ENCODE measurements around the gene PTPRN2.

PTPRN2 gene

GRCh38 chr7:158401295-158401694, 186.3 kb downstream of the PTPRN2 start:
- no peak for DNase-seq (ENCODE audit: low spot score)

GRCh38 chr7:158400601-158401225, 186.9 kb downstream of the PTPRN2 start:
- DNase-seq (ENCODE audit: low spot score) = no peak

DNA sequence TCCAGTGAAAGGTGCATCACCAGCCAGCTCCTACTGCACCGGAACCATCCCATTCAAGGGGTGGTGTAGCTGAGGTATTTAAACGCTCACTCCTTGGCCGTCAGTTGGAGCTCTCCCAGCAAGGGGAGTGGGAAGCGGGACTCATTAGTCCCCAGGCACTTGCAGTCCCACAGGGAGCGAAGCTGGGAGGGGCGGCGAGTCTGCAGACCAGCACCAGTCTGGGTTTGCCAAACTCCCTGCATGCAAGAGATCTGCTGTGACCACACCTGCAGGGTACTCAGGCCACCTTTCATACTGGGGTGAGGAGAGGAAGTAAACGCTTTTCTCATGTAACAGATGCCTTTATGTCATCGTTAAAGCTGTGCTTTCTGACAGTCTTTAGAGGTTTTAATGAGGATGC, 187.9 kb downstream of the PTPRN2 start:
- no peak for DNase-seq (ENCODE audit: low spot score)

GRCh38 chr7:158398750-158399149, 188.9 kb downstream of the PTPRN2 start:
- no peak for DNase-seq (ENCODE audit: low spot score)

DNA sequence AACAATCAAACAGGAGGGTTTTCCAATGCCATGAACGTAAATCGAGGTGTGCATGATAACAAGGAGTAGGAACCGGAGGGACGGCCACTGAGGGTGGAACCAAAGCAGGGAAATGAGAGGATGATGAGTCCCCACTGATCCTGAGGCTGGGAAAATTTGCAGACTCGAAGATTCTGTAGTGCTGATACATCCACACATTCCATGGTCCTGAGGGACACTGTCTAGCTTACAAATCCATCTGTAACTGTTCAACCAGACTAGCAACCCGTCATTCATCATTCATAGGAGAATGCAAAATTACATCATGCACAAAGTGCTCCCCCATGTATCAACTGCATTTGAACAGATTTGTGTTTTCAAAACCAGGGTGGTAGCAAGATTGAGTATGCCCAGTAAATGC, 189.7 kb downstream of the PTPRN2 start:
- no peak for DNase-seq (ENCODE audit: low spot score)

DNA sequence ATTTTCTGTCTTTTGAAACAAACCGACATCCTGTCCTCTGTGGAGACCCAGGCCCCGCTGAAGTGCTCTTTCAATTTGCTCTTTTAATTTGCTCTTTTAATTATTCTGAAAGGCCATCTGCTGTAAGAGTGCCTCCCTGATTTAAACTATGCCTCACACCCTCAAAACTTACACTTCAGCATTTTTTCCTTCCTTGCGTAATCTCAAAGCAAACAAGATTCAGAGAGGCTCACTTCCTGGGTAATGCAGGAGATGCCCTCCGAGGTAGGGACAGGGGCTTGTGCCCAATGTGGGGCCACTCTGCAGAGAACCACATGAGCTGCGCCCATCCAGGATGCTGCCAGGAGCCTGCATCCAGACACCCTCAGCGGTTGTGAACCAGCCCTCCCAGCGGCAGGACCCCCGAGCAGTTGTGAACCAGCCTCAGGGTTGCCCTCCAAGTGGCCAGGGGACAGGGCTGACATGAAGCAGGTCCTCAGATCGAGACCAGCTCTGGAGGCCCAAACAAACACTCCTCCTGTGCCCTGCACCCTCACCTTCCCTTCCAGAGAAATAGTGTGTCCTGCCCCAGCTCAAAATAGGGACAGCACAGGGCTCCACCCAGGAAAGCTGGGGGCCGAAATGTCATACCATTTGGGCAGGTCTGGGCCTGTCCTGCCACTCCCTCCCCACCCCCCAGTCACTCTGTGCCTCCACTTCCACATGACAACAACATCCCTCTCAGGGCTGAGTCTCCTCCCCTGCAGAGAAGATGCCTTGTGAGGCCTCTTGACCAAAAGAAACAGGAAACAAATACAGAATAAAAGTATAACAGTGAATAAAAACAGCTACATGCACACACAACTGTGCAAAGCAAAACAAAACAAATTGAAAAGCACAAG, 190.4 kb downstream of the PTPRN2 start:
- DNase-seq (ENCODE audit: low spot score) = no peak

DNA sequence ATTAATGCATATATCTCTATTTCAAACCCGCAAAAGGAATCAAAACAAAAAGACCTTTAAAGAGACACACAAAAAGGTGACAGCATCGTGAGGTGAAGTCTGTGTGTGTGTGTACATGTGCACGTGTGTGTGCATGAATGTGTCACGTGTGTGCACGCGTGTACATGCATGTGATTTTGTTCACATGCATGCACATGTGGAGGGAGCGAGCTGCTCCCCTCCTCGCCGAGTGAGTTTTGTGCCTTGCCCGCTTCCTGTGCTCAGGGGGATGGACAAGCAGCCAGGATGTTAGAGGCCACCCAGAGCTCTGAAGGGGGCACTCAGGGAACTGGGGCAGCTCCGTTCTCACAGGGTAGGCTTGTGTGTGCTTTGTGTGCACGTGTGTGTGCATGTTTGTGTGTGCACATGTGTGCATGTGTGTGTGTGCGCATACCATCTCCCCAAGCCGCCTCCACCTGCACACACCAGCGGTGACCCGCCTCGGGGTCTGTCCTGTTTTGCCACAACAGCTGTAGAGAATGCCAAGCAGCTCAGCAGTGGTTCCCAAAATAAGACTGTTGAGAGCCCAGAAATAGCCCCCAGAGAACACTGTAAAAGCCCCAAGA, 191.2 kb downstream of the PTPRN2 start:
- DNase-seq (ENCODE audit: low spot score) = no peak

GRCh38 chr7:158395780-158396278, 191.8 kb downstream of the PTPRN2 start:
- DNase-seq (ENCODE audit: low spot score) = no peak

DNA sequence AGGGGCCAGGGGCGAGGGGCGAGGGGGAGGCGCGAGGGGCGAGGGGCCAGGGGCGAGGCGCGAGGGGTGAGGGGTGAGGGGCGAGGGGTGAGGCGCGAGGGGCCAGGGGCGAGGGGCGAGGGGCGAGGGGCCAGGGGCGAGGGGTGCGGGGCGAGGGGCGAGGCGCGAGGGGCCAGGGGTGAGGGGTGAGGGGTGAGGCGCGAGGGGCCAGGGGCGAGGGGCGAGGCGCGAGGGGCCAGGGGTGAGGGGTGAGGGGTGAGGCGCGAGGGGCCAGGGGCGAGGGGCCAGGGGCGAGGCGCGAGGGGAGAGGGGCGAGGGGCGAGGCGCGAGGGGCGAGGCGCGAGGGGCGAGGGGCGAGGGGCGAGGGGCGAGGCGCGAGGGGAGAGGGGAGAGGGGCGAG, 192.3 kb downstream of the PTPRN2 start:
- no peak for DNase-seq (ENCODE audit: low spot score)

- DNase-seq (ENCODE audit: low spot score) = no peak
Observed at GRCh38 chr7:158394936-158395335, 192.7 kb downstream of the PTPRN2 start.

- no peak for DNase-seq (ENCODE audit: low spot score)
Observed at GRCh38 chr7:158393926-158394625, 193.5 kb downstream of the PTPRN2 start.

GRCh38 chr7:158392251-158392650, 195.4 kb downstream of the PTPRN2 start:
- DNase-seq (ENCODE audit: low spot score) = no peak

DNA sequence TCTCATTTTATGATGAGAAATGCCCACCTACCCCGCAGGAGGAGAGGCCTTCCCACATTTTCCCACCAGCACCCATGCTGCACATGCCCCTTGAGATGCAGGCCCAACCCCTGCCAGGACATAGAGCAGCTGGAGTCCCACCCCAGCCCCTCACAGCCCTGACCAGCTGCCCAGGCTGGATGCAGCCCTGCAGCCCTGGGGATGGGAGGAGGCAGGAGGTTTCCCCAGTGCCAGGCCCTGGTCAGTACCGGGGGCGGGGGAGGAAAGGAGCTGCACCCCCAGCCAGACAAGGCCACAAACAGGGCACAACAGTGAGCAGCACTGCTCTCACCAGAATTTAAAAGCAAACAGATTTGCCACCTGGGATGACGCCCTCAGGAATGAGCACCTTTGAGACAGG, 196.1 kb downstream of the PTPRN2 start:
- DNase-seq (ENCODE audit: low spot score) = no peak

DNA sequence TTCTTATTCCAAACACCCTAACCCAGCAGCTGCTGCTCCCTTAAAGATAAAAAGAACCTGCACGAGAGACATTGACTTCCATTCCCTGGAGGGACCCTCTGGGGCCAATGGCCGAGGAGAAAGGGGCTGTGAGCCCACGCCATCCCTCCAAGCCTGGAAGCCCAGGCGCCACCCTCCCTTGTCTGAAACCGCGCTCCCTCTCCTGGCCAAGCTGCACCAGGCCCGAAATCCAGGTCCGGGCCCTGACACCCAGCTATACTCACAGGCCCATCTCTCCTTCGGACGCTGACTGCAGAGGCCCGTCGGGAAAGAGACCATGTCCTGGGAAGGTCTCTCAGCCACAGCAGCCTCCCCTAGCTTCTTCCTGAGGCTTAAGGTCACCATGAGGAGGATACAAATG, 196.5 kb downstream of the PTPRN2 start:
- no peak for DNase-seq (ENCODE audit: low spot score)

DNA sequence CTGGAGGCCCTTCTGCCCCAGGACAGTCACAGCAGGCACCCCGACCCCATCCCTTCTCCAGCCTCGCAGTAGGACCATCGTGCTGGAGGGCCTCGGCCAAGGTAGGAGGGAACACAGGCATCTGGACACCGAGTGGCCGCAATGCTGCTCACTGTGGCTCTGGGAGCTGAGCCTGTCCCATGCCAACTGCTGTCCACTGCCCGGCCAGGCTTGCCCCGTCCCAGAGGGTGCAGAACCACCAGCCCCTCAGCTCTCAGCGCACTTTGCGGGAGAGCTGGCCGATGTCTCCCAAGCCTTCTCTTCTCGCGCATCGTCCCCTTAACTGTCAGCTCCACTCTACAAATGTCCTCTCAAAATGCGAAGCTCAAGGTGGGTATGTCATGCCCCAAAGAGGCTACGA, 197.2 kb downstream of the PTPRN2 start:
- DNase-seq (ENCODE audit: low spot score) = no peak

GRCh38 chr7:158389514-158390425, 197.9 kb downstream of the PTPRN2 start:
- no peak for DNase-seq (ENCODE audit: low spot score)

- no peak for DNase-seq (ENCODE audit: low spot score)
Observed at GRCh38 chr7:158388928-158389327, 198.7 kb downstream of the PTPRN2 start.

DNA sequence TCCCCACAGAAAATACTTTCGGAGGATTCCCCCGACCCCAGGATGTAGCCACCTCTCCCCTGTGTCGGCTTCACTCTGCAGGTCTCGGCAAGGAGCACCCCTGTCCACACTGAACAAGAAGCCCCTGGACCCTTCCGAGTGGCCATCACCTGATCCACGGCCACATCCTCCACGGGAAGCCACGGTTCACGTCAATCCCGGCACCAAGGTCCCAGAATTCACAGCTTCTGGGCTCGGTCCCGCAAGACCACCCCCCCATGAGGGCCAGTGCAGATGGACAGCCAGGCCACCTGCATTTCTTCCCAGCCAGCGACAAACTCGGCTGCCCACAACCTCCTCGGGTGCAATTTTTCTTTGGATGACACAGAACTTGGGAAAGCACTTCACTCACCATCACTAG, 199.6 kb downstream of the PTPRN2 start:
- no peak for DNase-seq (ENCODE audit: low spot score)

- no peak for DNase-seq (ENCODE audit: low spot score)
Observed at GRCh38 chr7:158387546-158387891, 200.1 kb downstream of the PTPRN2 start.

DNA sequence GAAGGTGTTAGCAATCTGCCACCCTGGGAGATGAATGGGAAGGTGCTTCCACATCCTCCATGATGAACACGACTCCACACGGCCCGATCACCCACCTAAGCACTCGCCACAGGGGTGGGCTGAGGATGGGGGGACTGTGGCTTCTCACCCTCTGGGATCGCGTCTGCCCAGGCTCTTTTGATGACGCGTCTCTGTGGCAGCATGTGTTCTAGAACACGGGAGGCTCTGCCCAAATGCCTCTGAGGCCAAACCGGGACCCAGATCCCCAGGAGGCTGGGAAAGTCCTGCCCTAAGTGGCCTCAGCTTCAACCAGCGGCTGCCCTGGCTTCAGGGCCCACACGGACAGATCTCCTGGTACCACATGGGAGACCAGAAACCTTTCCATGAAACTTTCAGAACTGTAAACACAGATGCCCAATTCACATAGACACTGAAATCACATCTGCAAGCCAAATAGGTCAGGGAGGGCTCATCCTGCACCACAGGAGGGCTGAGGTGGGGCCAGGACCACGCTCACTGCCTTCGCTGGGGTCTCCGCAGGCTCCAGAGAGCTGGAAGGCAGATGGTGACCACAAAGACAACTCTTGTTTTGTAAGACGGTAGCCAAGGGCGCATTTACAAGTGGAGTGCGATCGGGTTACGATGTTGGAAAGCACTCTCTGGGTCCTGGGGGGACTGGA, 200.6 kb downstream of the PTPRN2 start:
- no peak for DNase-seq (ENCODE audit: low spot score)

GRCh38 chr7:158386355-158386618, 201.3 kb downstream of the PTPRN2 start:
- no peak for DNase-seq (ENCODE audit: low spot score)

All from putamen (tissue), 1 donor.